ENCODE data around the gene DNAJC22. TPM values are rescaled to one million over a fixed set of nuclear protein-coding genes. Genes with fewer than 3 reads are reported as not detected.
A peak's percentile ranks its signal among the peaks of the same experiment; 100 is the strongest.

Gene DNAJC22
- total and polyA plus RNA-seq, 2 donors, result 0.03 to 1.0 TPM

DNA sequence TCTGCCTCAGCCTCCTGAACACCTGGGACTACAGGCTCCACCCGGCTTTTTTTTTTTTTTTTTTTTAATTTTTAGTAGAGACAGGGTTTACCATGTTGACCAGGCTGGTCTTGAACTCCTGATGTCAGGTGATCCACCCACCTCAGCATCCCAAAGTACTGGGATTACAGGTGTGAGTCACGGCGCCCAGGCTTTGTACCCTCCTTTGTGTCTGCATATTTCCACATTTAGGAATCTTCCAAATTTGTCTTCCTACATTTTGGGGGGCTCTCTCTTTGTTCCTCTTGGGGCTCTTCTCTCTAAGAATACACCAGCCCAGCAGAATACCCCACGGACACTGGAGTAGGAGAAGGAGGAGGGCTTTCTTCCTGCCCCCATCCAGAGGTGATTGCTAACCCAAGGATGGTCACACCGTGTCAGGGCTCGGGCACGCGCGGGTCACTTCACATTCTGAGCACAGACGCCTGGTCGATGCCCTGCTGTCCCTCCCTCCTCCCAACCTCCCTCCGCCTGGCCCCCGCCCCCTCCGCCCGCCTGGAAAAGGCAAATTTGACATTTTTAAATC, 2.1 kb upstream of the DNAJC22 start:
- 18% methylated on average over 15 of the region's 15 CpGs for WGBS
- H3K36me3 ChIP-seq (ENCODE audit: insufficient read depth), result no peaks in the 10 kb centered on the region
- H3K4me1 ChIP-seq (ENCODE audit: insufficient read depth), result peaks cover 6% of the 10 kb centered on the region
- H3K27ac ChIP-seq (ENCODE audit: low read depth), result no peak overlapping the region
- DNase-seq (ENCODE audit: extremely low spot score), result no peak
- no peak overlapping the region for H3K4me3 ChIP-seq (ENCODE audit: low read depth, low read length)

DNA sequence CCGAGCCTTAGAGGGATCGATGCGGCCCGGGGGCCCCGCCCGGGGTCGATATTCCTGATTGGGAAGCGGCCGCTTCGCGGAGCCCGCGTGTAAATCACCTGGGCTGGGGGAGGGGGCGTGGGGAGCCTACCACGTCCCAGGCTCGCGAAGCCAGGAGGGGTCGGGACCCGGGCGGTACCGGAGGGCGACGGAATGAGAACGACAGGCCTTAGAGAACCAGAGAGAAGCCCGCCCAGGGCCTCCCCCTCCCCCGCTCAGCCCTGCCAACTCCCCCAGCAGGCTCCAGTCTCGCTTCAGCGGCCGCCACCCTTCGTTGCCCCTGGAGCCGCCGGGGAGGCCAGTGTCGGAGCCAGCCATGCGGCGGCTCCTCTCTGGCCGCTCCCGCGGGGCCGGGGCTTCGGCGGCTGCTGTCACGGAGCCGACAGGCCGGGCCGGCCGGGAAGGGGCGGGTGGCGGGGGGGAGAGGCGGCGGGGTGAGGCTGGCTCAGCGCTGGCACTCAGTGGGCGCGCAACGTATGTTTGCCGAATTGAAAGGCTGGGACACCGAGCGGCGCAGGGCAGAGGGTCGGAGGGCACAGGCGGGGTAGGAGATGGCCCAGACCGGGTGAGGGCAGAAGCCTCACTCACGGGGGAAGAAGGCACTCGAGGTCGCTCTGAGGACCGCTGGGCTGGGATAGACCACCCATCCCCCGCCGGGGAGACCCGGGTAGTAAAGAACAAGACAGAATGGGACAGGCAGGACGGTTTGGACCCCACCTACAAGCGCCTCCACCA, 1.4 kb upstream of the DNAJC22 start:
- Histone ChIP-seq H3K36me3 (ENCODE audit: insufficient read depth) (no peaks in the 10 kb centered on the region), H3K27ac (ENCODE audit: low read depth) (no peak overlapping the region), H3K4me1 (ENCODE audit: insufficient read depth) (peaks cover 6% of the 10 kb centered on the region), H3K4me3 (ENCODE audit: low read depth, low read length) (peak overlapping the region; percentile 33)
- 2% methylated on average over 70 of the region's 70 CpGs for WGBS
- no peak for DNase-seq (ENCODE audit: extremely low spot score)

DNA sequence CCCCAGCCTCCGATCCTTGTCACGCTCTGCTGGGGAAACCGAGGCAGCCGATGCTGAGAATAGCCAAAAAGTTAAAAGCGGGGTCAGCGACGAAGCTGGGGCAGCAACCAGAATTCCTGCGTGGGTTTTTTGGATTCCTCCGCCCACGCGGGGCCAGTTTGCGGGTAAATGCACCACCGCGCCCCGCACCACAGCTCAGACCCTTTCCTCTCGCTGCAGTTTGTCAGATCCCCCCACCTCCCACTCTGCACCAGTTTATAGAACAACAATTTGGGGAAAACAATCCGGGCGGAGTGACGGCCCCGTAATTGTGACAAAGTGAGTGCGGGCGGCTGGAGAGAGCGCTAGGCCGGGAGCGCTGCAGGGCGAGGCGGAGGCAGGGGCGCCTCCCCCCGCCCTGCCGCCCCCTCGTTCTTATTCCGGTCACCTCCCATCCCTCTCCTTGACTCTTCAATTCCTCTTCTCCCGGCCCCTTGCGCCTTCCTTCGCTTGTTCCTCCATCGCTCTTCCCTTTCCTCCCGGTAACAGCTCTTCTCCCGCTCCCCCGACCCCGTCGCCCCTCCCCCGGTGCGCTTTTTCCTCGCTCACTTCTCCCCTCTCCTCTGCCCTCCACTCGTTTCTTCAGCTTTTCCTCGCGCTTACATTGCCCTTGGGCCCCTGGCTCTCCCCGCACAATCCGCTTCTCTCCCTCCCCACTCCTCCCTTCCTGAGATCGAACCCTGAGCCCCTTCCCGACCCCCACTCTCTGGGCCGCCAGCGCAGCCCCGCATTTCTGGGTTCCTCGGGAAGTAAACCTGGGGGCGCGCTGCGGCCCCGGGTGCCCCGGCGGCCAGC, 646 bp upstream of the DNAJC22 start:
- peak overlapping the region; percentile 33 for H3K4me3 ChIP-seq (ENCODE audit: low read depth, low read length)

DNA sequence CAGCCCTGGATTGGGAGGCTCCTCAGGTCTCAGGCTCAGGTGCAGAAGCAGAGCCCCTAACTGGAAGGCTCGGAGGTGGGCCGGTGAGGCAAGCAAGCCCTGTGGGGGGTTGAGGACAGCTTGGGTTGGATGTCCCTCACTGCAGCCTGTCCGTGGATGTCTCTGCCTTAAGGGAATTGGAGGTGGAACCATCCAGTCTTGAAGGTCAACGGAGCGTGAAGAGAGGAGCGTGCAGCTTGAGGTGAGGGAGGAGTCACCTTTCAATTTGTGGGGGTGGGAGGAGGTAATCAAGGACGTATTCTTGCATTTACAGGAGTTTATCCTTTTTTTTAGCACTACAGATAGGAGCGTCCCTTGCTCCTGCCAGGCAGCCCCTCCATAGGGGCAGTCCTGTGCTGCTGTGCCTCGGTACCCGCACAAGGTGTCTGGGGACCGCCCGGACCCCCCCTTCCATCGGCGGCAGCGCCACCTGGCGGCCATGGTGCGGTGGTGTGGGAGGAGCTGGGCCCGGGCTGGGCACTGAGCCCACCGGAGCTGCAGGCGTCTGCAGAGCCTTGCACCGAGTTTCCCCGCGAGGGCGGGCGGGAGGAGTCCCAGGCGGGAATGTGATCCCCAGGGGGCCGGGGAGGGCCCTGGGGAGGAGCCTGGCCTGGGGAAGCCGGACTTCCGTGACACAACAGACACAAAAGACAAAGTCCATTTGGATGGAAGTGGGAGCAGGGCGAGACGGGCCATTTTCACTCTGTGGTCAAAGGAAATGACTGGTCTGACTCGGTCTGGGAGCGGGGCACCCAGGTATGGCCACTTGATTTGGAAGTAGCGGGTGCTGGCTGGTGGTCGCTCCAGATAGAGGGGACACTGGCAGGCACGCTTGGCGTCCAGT, 864 bp downstream of the DNAJC22 start:
- 11% methylated on average over 37 of the region's 37 CpGs for WGBS
- peak overlapping the region; percentile 23 for H3K4me3 ChIP-seq (ENCODE audit: low read depth, low read length)
- no peak for DNase-seq (ENCODE audit: extremely low spot score)
- no peaks in the 10 kb centered on the region for H3K36me3 ChIP-seq (ENCODE audit: insufficient read depth)
- peaks cover 6% of the 10 kb centered on the region for H3K4me1 ChIP-seq (ENCODE audit: insufficient read depth)
- H3K27ac ChIP-seq (ENCODE audit: low read depth), result no peak overlapping the region

More for the DNA sequence above, 646 bp upstream of the DNAJC22 start:
- Histone ChIP-seq H3K4me1 (ENCODE audit: insufficient read depth) (peaks cover 6% of the 10 kb centered on the region), H3K36me3 (ENCODE audit: insufficient read depth) (no peaks in the 10 kb centered on the region), H3K27ac (ENCODE audit: low read depth) (no peak overlapping the region)
- no peak for DNase-seq (ENCODE audit: extremely low spot score)
- WGBS, result 3% methylated on average over 61 of the region's 61 CpGs

DNA sequence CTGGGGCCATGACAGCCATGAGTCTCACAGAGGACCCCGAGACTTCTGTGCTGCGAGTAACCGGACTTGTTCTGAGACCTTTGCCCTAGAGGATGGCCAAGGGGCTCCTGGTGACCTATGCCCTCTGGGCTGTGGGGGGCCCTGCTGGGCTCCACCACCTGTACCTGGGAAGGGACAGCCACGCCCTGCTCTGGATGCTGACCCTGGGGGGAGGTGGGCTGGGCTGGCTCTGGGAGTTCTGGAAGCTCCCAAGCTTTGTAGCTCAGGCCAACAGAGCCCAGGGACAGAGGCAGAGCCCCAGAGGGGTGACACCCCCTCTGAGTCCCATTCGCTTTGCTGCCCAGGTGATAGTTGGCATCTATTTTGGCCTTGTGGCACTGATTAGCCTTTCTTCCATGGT, 2.1 kb downstream of the DNAJC22 start:
- no peak for DNase-seq (ENCODE audit: extremely low spot score)
- no peak overlapping the region for H3K27ac ChIP-seq (ENCODE audit: low read depth)
- no peaks in the 10 kb centered on the region for H3K36me3 ChIP-seq (ENCODE audit: insufficient read depth)
- no peak overlapping the region for H3K4me3 ChIP-seq (ENCODE audit: low read depth, low read length)
- WGBS, result 98% methylated on average over 5 of the region's 5 CpGs
- peaks cover 6% of the 10 kb centered on the region for H3K4me1 ChIP-seq (ENCODE audit: insufficient read depth)

DNA sequence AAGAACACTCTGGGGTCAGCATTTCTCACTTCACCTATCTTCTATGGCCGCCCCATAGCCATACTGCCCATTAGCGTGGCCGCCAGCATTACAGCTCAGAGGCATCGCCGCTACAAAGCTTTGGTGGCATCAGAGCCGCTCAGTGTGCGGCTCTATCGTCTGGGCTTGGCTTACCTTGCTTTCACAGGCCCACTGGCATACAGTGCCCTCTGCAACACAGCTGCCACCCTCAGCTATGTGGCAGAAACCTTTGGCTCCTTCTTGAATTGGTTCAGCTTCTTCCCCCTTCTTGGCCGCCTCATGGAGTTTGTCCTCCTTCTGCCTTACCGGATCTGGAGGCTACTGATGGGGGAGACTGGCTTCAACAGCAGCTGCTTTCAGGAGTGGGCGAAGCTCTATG, 2.6 kb downstream of the DNAJC22 start:
- Histone ChIP-seq H3K4me1 (ENCODE audit: insufficient read depth) (peaks cover 6% of the 10 kb centered on the region), H3K27ac (ENCODE audit: low read depth) (no peak overlapping the region), H3K36me3 (ENCODE audit: insufficient read depth) (no peaks in the 10 kb centered on the region), H3K4me3 (ENCODE audit: low read depth, low read length) (no peak overlapping the region)
- no peak for DNase-seq (ENCODE audit: extremely low spot score)
- WGBS, result 95% methylated on average over 11 of the region's 11 CpGs

DNA sequence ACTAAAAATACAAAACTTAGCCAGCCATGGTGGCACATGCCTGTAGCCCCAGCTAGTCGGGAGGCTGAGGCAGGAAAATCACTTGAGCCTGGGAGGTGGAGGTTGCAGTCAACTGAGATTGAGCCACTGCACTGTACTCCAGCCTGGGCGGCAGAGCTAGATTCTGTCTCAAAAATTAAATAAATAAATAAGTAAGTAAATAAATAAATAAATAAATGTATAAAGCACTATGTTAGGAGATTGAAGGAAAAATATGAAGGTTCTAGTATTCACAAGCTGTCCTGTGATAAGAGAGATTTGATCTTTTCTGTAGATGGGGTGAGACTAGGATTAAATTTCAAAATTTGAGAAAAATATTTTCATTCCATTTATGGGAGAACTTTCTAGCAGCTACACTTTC, 5.7 kb downstream of the DNAJC22 start:
- no peak overlapping the region for H3K27ac ChIP-seq (ENCODE audit: low read depth)
- H3K36me3 ChIP-seq (ENCODE audit: insufficient read depth), result no peaks in the 10 kb centered on the region
- 84% methylated on average over 2 of the region's 2 CpGs for WGBS
- H3K4me3 ChIP-seq (ENCODE audit: low read depth, low read length), result no peak overlapping the region
- DNase-seq (ENCODE audit: extremely low spot score), result no peak
- H3K4me1 ChIP-seq (ENCODE audit: insufficient read depth), result no peaks in the 10 kb centered on the region

DNA sequence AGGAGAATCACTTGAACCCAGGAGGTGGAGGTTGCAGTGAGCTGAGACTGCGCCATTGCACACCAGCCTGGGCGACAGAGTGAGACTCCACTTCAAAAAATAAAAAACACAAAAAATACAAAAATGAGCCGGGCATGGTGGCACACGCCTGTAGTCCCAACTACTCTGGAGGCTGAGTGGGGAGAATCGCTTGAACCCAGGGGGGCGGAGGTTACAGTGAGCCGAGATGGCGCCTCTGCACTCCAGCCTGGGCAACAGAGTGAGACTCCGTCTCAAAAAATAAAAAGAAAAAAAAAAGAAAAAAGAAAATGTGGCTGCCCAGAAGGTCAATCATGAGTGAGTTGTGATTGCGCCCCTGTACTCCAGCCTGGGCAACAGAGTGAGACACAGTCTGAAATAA, 9.2 kb downstream of the DNAJC22 start:
- no peak for DNase-seq (ENCODE audit: extremely low spot score)
- no peaks in the 10 kb centered on the region for H3K4me1 ChIP-seq (ENCODE audit: insufficient read depth)
- WGBS, result 94% methylated on average over 10 of the region's 10 CpGs
- H3K36me3 ChIP-seq (ENCODE audit: insufficient read depth), result no peaks in the 10 kb centered on the region
- no peak overlapping the region for H3K4me3 ChIP-seq (ENCODE audit: low read depth, low read length)
- H3K27ac ChIP-seq (ENCODE audit: low read depth), result no peak overlapping the region

DNA sequence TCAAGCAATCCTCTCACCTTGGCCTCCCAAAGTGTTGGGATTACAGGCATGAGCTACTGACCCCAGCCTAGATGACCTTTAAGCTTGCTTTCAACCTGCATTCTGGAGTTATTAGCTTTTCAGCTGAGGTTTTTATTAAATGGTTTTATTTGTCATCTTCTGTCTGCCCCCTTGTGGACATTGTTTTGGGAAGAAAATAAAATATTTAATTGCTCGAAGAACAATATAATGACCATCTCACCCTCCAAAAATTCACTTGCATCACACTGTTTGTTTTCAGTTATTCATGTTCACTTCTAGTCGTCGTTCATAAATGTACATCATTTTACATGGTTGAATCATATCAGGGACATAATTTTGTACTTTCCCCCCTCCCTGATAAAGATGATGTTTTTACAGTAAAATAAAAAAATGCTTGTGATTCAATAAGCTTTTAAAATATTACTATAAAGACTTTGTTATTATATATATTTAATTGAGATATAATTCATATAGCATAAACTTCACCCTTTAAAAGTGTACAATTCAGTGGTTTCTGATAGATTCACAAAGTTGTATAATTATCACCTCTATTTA, 10.5 kb downstream of the DNAJC22 start:
- Histone ChIP-seq H3K4me1 (ENCODE audit: insufficient read depth) (no peaks in the 10 kb centered on the region), H3K27ac (ENCODE audit: low read depth) (no peak overlapping the region), H3K36me3 (ENCODE audit: insufficient read depth) (no peaks in the 10 kb centered on the region), H3K4me3 (ENCODE audit: low read depth, low read length) (no peak overlapping the region)
- WGBS, result 13% methylated on average over 3 of the region's 3 CpGs
- DNase-seq (ENCODE audit: extremely low spot score), result no peak

DNA sequence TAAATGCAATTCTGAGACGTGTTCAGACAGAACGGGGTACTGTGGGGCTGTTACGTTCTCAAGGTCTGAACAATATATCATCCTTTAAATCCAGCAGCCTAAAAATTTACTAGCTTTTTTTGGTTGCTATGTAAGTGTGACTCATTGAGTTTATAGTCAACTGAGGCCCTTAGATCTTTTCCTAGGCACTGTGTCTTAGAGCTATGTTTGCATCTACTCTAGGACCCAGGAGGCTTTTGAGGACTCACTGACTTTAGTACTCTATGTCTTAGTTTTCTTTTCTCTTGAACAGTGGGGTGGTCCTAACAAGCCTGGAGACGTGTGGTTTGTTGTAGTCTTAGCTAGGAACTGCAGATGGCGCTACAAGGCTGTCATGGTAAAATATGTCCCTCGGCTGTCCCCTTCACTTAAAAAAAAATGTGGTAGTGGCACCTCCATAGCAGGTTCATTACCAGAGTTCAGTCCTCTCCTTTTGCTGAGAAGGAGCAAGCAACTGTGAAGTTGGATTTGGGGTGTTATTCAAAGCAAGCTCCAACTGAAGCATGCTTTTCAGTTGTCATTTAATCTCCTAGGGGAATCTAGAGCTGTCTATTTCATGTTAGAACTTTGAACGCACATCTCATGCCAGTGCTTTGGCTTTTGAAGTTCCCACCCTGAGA, 11.9 kb downstream of the DNAJC22 start:
- no peak overlapping the region for H3K4me3 ChIP-seq (ENCODE audit: low read depth, low read length)
- no peak for DNase-seq (ENCODE audit: extremely low spot score)
- H3K27ac ChIP-seq (ENCODE audit: low read depth), result no peak overlapping the region
- H3K4me1 ChIP-seq (ENCODE audit: insufficient read depth), result no peaks in the 10 kb centered on the region
- 9% methylated on average over 7 of the region's 7 CpGs for WGBS
- no peaks in the 10 kb centered on the region for H3K36me3 ChIP-seq (ENCODE audit: insufficient read depth)

DNA sequence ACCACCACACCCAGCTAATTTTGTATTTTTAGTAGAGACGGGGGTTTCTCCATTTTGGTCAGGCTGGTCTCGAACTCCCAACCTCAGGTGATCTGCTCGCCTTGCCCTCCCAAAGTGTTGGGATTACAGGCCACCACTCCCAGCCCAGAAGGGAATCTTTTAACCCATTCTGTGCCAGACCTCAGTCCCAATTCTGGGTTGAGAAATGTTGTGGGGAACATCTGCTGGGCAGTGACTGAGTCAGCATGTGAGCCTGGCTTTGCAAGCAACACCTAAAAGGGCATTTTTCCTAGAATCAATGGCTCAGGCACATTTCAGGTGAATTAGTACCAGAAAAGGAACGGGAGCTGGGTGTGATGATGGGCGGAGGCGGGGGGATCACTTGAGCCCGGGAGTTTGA, 13.0 kb downstream of the DNAJC22 start:
- WGBS, result 73% methylated on average over 7 of the region's 7 CpGs
- Histone ChIP-seq H3K27ac (ENCODE audit: low read depth) (no peak overlapping the region), H3K36me3 (ENCODE audit: insufficient read depth) (no peaks in the 10 kb centered on the region), H3K4me1 (ENCODE audit: insufficient read depth) (no peaks in the 10 kb centered on the region), H3K4me3 (ENCODE audit: low read depth, low read length) (no peak overlapping the region)
- DNase-seq (ENCODE audit: extremely low spot score), result no peak

DNA sequence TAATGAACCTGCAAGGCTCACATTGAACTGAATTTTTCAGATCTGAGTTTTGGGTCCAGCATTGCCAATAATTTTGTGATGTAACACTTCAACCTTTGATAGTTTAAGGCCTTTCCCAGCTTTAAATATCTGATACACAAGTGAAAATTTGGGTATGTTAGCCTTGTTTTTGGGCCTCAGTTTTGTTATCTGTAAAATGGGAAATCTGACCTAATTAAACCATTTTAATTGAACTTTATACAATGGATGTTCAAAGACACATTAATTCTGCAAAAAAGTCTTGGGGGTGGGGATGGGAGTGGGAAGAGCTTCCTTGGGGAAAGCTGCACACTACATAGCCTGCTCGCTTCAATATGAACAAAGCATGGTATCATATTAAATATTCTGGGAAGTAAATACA, 15.4 kb downstream of the DNAJC22 start:
- no peak for DNase-seq (ENCODE audit: extremely low spot score)
- H3K4me3 ChIP-seq (ENCODE audit: low read depth, low read length), result no peak overlapping the region
- WGBS, result 95% methylated on average over 1 of the region's 1 CpG
- H3K36me3 ChIP-seq (ENCODE audit: insufficient read depth), result no peaks in the 10 kb centered on the region
- H3K4me1 ChIP-seq (ENCODE audit: insufficient read depth), result no peaks in the 10 kb centered on the region
- H3K27ac ChIP-seq (ENCODE audit: low read depth), result no peak overlapping the region

Measured in urinary bladder (tissue), 4 donors.